Measurements from ENCODE around the gene ELAPOR2.

DNA sequence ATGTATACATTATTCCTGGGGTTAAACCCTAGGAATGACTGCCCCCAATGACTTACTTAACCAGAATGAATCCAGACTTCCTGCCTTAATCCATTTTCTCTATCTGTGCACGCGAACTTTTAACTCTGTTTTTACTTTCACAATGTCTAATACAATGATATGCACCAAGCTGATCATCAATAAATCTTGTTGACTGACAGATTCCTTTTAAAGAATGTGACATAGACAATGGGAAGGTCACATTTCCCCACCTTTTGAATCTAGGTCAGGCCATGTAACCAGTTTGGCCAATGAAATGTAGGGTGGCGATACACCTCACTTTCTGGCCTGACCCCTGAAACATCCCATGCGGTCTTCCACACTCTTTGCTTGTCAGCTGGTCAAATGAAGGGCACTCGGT, 23.2 kb upstream of the ELAPOR2 start:
- TF ChIP-seq, protein P1, sequence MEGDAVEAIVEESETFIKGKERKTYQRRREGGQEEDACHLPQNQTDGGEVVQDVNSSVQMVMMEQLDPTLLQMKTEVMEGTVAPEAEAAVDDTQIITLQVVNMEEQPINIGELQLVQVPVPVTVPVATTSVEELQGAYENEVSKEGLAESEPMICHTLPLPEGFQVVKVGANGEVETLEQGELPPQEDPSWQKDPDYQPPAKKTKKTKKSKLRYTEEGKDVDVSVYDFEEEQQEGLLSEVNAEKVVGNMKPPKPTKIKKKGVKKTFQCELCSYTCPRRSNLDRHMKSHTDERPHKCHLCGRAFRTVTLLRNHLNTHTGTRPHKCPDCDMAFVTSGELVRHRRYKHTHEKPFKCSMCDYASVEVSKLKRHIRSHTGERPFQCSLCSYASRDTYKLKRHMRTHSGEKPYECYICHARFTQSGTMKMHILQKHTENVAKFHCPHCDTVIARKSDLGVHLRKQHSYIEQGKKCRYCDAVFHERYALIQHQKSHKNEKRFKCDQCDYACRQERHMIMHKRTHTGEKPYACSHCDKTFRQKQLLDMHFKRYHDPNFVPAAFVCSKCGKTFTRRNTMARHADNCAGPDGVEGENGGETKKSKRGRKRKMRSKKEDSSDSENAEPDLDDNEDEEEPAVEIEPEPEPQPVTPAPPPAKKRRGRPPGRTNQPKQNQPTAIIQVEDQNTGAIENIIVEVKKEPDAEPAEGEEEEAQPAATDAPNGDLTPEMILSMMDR (IDR thresholded peaks at IDR 0.05 in 8 of 11, conservative IDR thresholded peaks at IDR 0.05 in 3 of 11): no peak
- TF ChIP-seq POLR2A (IDR thresholded peaks at IDR 0.05): no peak
- no peak for TF ChIP-seq POLR2AphosphoS5 (IDR thresholded peaks at IDR 0.05)

Measured in spleen (tissue), 7 donors.